Duodenal mucosa (tissue), 2 donors: ENCODE measurements around the gene COLEC11.
"Not testable (repeated sequence)": the region's sequence is repeated elsewhere in the genome, so short reads cannot be mapped to it uniquely, and the experiment has no call there.

Source experiments
- H3K27ac ChIP-seq: one replicate; pipeline ENCODE4 v1.7.0; 2013; ENCODE audit warnings: low read depth, low read length
- H3K27me3 ChIP-seq, 2 donors: one replicate each; pipeline ENCODE4 v1.7.0; 2013; ENCODE audit warnings: low read length in 2 of 2, control low read depth in 1 of 2; ENCODE audit not compliant: insufficient read depth in 2 of 2, control insufficient read depth in 1 of 2
- H3K36me3 ChIP-seq, 2 donors: one replicate each; pipeline ENCODE4 v1.7.0; 2013; ENCODE audit warnings: low read length in 2 of 2, control low read depth in 1 of 2; ENCODE audit not compliant: insufficient read depth in 2 of 2, control insufficient read depth in 1 of 2
- H3K4me1 ChIP-seq, 2 donors: one replicate each; pipeline ENCODE4 v1.7.0; 2013; ENCODE audit warnings: low read length in 2 of 2, control low read depth in 1 of 2; ENCODE audit not compliant: insufficient read depth in 2 of 2, control insufficient read depth in 1 of 2
- H3K4me3 ChIP-seq, 2 donors: one replicate each; pipeline ENCODE4 v1.7.0; 2013; ENCODE audit warnings: low read length in 2 of 2, low read depth in 1 of 2
- H3K9ac ChIP-seq, 2 donors: one replicate each; pipeline ENCODE4 v1.7.0; 2013; ENCODE audit warnings: low read length in 2 of 2, low read depth in 1 of 2
- H3K9me3 ChIP-seq, 2 donors: one replicate each; pipeline ENCODE4 v1.7.0; 2013; ENCODE audit warnings: low read length in 2 of 2, control low read depth in 1 of 2; ENCODE audit not compliant: control insufficient read depth in 1 of 2

Gene COLEC11

GRCh38 chr2:3613524-3613905, 18.6 kb downstream of the COLEC11 start:
- Histone ChIP-seq H3K4me1 (no peaks in the 10 kb centered on the region), H3K9ac (no peak overlapping the region), H3K4me3 (no peak overlapping the region), H3K9me3 (no peaks in the 10 kb centered on the region), H3K36me3 (no peaks in the 10 kb centered on the region), H3K27me3 (no peaks in the 10 kb centered on the region), H3K27ac (no peak overlapping the region)

- H3K27ac ChIP-seq, H3K36me3 ChIP-seq, H3K27me3 ChIP-seq, H3K9ac ChIP-seq, H3K4me3 ChIP-seq, H3K9me3 ChIP-seq, H3K4me1 ChIP-seq: not testable (repeated sequence)
These were observed 19.8 kb downstream of the COLEC11 start for GRCh38 chr2:3614743-3615142.

GRCh38 chr2:3615541-3616200, 20.8 kb downstream of the COLEC11 start:
- not testable (repeated sequence) for H3K9me3 ChIP-seq, H3K27me3 ChIP-seq, H3K4me1 ChIP-seq, H3K4me3 ChIP-seq, H3K9ac ChIP-seq, H3K36me3 ChIP-seq, H3K27ac ChIP-seq

GRCh38 chr2:3616435-3617197, 21.7 kb downstream of the COLEC11 start:
- not testable (repeated sequence) for H3K9ac ChIP-seq, H3K36me3 ChIP-seq, H3K4me1 ChIP-seq, H3K9me3 ChIP-seq, H3K27ac ChIP-seq, H3K27me3 ChIP-seq, H3K4me3 ChIP-seq

- Histone ChIP-seq H3K9ac (no peak overlapping the region), H3K4me1 (no peaks in the 10 kb centered on the region), H3K36me3 (no peaks in the 10 kb centered on the region), H3K27ac (no peak overlapping the region), H3K4me3 (no peak overlapping the region), H3K9me3 (no peaks in the 10 kb centered on the region), H3K27me3 (no peaks in the 10 kb centered on the region)
These were observed 22.4 kb downstream of the COLEC11 start for GRCh38 chr2:3617198-3617890.

GRCh38 chr2:3618367-3618766, 23.5 kb downstream of the COLEC11 start:
- Histone ChIP-seq H3K9ac (no peak overlapping the region), H3K9me3 (no peaks in the 10 kb centered on the region), H3K27ac (no peak overlapping the region), H3K4me3 (no peak overlapping the region), H3K36me3 (no peaks in the 10 kb centered on the region), H3K27me3 (no peaks in the 10 kb centered on the region), H3K4me1 (no peaks in the 10 kb centered on the region)

- Histone ChIP-seq H3K27me3 (no peaks in the 10 kb centered on the region), H3K36me3 (no peaks in the 10 kb centered on the region), H3K9ac (no peak overlapping the region), H3K27ac (no peak overlapping the region), H3K4me3 (no peak overlapping the region), H3K4me1 (no peaks in the 10 kb centered on the region), H3K9me3 (no peaks in the 10 kb centered on the region)
These were observed 24.1 kb downstream of the COLEC11 start for GRCh38 chr2:3619033-3619432.

- not testable (repeated sequence) for H3K27me3 ChIP-seq, H3K9me3 ChIP-seq, H3K36me3 ChIP-seq, H3K9ac ChIP-seq, H3K4me3 ChIP-seq, H3K27ac ChIP-seq, H3K4me1 ChIP-seq
These were observed 24.7 kb downstream of the COLEC11 start for GRCh38 chr2:3619661-3620060.

GRCh38 chr2:3620834-3621233, 25.9 kb downstream of the COLEC11 start:
- Histone ChIP-seq H3K27ac (no peak overlapping the region), H3K4me1 (no peaks in the 10 kb centered on the region), H3K36me3 (no peaks in the 10 kb centered on the region)

GRCh38 chr2:3622967-3623366, 28.1 kb downstream of the COLEC11 start:
- H3K9me3 ChIP-seq = no peaks in the 10 kb centered on the region
- H3K9ac ChIP-seq = no peak overlapping the region
- H3K4me3 ChIP-seq = no peak overlapping the region
- H3K27me3 ChIP-seq = no peaks in the 10 kb centered on the region
- no peaks in the 10 kb centered on the region for H3K36me3 ChIP-seq
- no peaks in the 10 kb centered on the region for H3K4me1 ChIP-seq
- no peak overlapping the region for H3K27ac ChIP-seq

More at GRCh38 chr2:3620834-3621233, 25.9 kb downstream of the COLEC11 start:
- no peak overlapping the region for H3K4me3 ChIP-seq
- H3K27me3 ChIP-seq = no peaks in the 10 kb centered on the region
- no peaks in the 10 kb centered on the region for H3K9me3 ChIP-seq
- H3K9ac ChIP-seq = no peak overlapping the region
